HG02981 (cell line): ENCODE results near the gene SAMM50.

Source experiments
- ATAC-seq: cut with Tn5 transposase; IDR thresholded peaks from one replicate; pipeline ENCODE4 v1.9.1; 2021; ENCODE audit warnings: mild to moderate bottlenecking, moderate library complexity; ENCODE audit not compliant: unreplicated experiment

The SAMM50 gene

GRCh38 chr22:43976861-43977795, 21.9 kb downstream of the SAMM50 start:
- ATAC-seq, result no peak

- no peak for ATAC-seq
Measured at GRCh38 chr22:43978558-43978957, 23.3 kb downstream of the SAMM50 start.

GRCh38 chr22:43980579-43980978, 25.3 kb downstream of the SAMM50 start:
- ATAC-seq, result no peak

GRCh38 chr22:43980996-43981395, 25.8 kb downstream of the SAMM50 start:
- ATAC-seq, result no peak

GRCh38 chr22:43983808-43984207, 28.6 kb downstream of the SAMM50 start:
- no peak for ATAC-seq

GRCh38 chr22:43985532-43985931, 30.3 kb downstream of the SAMM50 start:
- ATAC-seq, result no peak

GRCh38 chr22:43988116-43988820, 33.0 kb downstream of the SAMM50 start:
- no peak for ATAC-seq

GRCh38 chr22:43988960-43989359, 33.7 kb downstream of the SAMM50 start:
- no peak for ATAC-seq

GRCh38 chr22:43990044-43990443, 34.8 kb downstream of the SAMM50 start:
- ATAC-seq, result no peak

GRCh38 chr22:43991316-43992020, 36.2 kb downstream of the SAMM50 start:
- ATAC-seq, result no peak

- ATAC-seq, result no peak
Measured at GRCh38 chr22:43992331-43992821, 37.1 kb downstream of the SAMM50 start.

GRCh38 chr22:43993072-43993760, 38.0 kb downstream of the SAMM50 start:
- no peak for ATAC-seq

GRCh38 chr22:43994006-43994405, 38.8 kb downstream of the SAMM50 start:
- no peak for ATAC-seq

GRCh38 chr22:43994416-43994815, 39.2 kb downstream of the SAMM50 start:
- no peak for ATAC-seq

- ATAC-seq, result no peak
Measured at GRCh38 chr22:43995057-43995685, 39.9 kb downstream of the SAMM50 start.

GRCh38 chr22:43995798-43996169, 40.5 kb downstream of the SAMM50 start:
- no peak for ATAC-seq

GRCh38 chr22:43996170-43996980, 41.1 kb downstream of the SAMM50 start:
- no peak for ATAC-seq

- no peak for ATAC-seq
Measured at GRCh38 chr22:43996981-43997265, 41.7 kb downstream of the SAMM50 start.

GRCh38 chr22:43998679-43999264, 43.5 kb downstream of the SAMM50 start:
- no peak for ATAC-seq
